Measurements from ENCODE around the gene LYST. TPM values are rescaled to one million over a fixed set of nuclear protein-coding genes. Genes with fewer than 3 reads are reported as not detected.

LYST gene
- total RNA-seq, 1 donor from 2014 or later = 11.4 TPM

GRCh38 chr1:235643837-235644692 lies 222.6 kb downstream of the LYST start:
- H3K36me3 Mint-ChIP-seq (ENCODE audit: insufficient read depth) = no peaks in the 10 kb centered on the region
- peaks cover 23% of the 10 kb centered on the region for H3K4me1 Mint-ChIP-seq (ENCODE audit: low read depth)
- H3K4me3 Mint-ChIP-seq (ENCODE audit: low read depth) = no peak overlapping the region
- no peaks in the 10 kb centered on the region for H3K9me3 Mint-ChIP-seq (ENCODE audit: low read depth)
- DNase-seq (ENCODE audit: low spot score, unreplicated experiment) = no peak
- H3K27ac Mint-ChIP-seq = no peak overlapping the region
- no peak for TF ChIP-seq CTCF (IDR thresholded peaks at IDR 0.05; ENCODE audit: unreplicated experiment)
- H3K27me3 Mint-ChIP-seq = peaks cover 34% of the 10 kb centered on the region

GRCh38 chr1:235642943-235643371 lies 223.7 kb downstream of the LYST start:
- Mint-ChIP-seq H3K27me3 (peaks cover 23% of the 10 kb centered on the region), H3K27ac (peak overlapping the region; percentile 20), H3K36me3 (ENCODE audit: insufficient read depth) (no peaks in the 10 kb centered on the region), H3K4me3 (ENCODE audit: low read depth) (no peak overlapping the region), H3K9me3 (ENCODE audit: low read depth) (no peaks in the 10 kb centered on the region), H3K4me1 (ENCODE audit: low read depth) (peaks cover 14% of the 10 kb centered on the region)
- TF ChIP-seq CTCF (IDR thresholded peaks at IDR 0.05; ENCODE audit: unreplicated experiment) = no peak
- DNase-seq (ENCODE audit: low spot score, unreplicated experiment) = no peak

GRCh38 chr1:235642011-235642942 lies 224.4 kb downstream of the LYST start:
- H3K36me3 Mint-ChIP-seq (ENCODE audit: insufficient read depth) = no peaks in the 10 kb centered on the region
- H3K27ac Mint-ChIP-seq = no peak overlapping the region
- no peaks in the 10 kb centered on the region for H3K9me3 Mint-ChIP-seq (ENCODE audit: low read depth)
- peaks cover 18% of the 10 kb centered on the region for H3K27me3 Mint-ChIP-seq
- H3K4me1 Mint-ChIP-seq (ENCODE audit: low read depth) = peaks cover 14% of the 10 kb centered on the region
- no peak overlapping the region for H3K4me3 Mint-ChIP-seq (ENCODE audit: low read depth)
- DNase-seq (ENCODE audit: low spot score, unreplicated experiment) = no peak
- no peak for TF ChIP-seq CTCF (IDR thresholded peaks at IDR 0.05; ENCODE audit: unreplicated experiment)

GRCh38 chr1:235640580-235640979 lies 226.1 kb downstream of the LYST start:
- no peaks in the 10 kb centered on the region for H3K36me3 Mint-ChIP-seq (ENCODE audit: insufficient read depth)
- H3K27me3 Mint-ChIP-seq = peaks cover 5% of the 10 kb centered on the region
- no peak for DNase-seq (ENCODE audit: low spot score, unreplicated experiment)
- H3K4me3 Mint-ChIP-seq (ENCODE audit: low read depth) = no peak overlapping the region
- no peak for TF ChIP-seq CTCF (IDR thresholded peaks at IDR 0.05; ENCODE audit: unreplicated experiment)
- H3K27ac Mint-ChIP-seq = no peak overlapping the region
- peaks cover 14% of the 10 kb centered on the region for H3K4me1 Mint-ChIP-seq (ENCODE audit: low read depth)
- no peaks in the 10 kb centered on the region for H3K9me3 Mint-ChIP-seq (ENCODE audit: low read depth)

Data from progenitor cell of endocrine pancreas (in vitro differentiated cells).